G401 (cell line): Measurements from ENCODE around the gene C2CD2L. TPM values are rescaled to one million over a fixed set of nuclear protein-coding genes. Genes with fewer than 3 reads are reported as not detected.
"Not testable (repeated sequence)": the region's sequence is repeated elsewhere in the genome, so short reads cannot be mapped to it uniquely, and the experiment has no call there.

Experiments used
- DNase-seq: peaks from one replicate; pipeline ENCODE4 v3.0.0-alpha.2; 2015; ENCODE audit warnings: low spot score
- in situ Hi-C: cut with HindIII; loops from 2 replicates; pipeline ENCODE4 v1.10.0; 2016; ENCODE audit warnings: low sequenced_read_pairs, mixed read lengths
- total RNA-seq: library from RNA; depleted of rRNA; stranded (reverse); fragments of >200 nt; shearing (Covaris generic); gene quantifications from 2 replicates; pipeline ENCODE4 v1.2.3, GENCODE V29; 2014; rRNA removed

The C2CD2L gene
- 4.6 and 5.8 TPM in 2 replicates for total RNA-seq

- in situ Hi-C loops, result loop anchor here (10.0 to 25.0 kb wide), 2 partner anchors 92 to 205 kb away; partner anchors contain the start of genes MCAM, RPS25 and TRAPPC4
- DNase-seq, result peak; percentile 91
These were observed at the start of gene C2CD2L for GRCh38 chr11:119106564-119107537. Gene C2CD2L, plus strand, starts transcription at chr11:119107344. Its CDS starts 398 bp downstream, at chr11:119107742.

- DNase-seq, in situ Hi-C loops: not testable (repeated sequence)
These were observed 48.0 kb upstream of the C2CD2L start for GRCh38 chr11:119059128-119059527.

GRCh38 chr11:119061256-119061655 lies 45.9 kb upstream of the C2CD2L start:
- in situ Hi-C loops, result no loop called here

GRCh38 chr11:119062779-119063178 lies 44.4 kb upstream of the C2CD2L start:
- in situ Hi-C loops, result no loop called here
- no peak for DNase-seq

More at GRCh38 chr11:119061256-119061655, 45.9 kb upstream of the C2CD2L start:
- no peak for DNase-seq

- in situ Hi-C loops, result no loop called here
- DNase-seq, result peak; percentile 26
These were observed 41.8 kb upstream of the C2CD2L start for GRCh38 chr11:119065369-119065768.

DNA sequence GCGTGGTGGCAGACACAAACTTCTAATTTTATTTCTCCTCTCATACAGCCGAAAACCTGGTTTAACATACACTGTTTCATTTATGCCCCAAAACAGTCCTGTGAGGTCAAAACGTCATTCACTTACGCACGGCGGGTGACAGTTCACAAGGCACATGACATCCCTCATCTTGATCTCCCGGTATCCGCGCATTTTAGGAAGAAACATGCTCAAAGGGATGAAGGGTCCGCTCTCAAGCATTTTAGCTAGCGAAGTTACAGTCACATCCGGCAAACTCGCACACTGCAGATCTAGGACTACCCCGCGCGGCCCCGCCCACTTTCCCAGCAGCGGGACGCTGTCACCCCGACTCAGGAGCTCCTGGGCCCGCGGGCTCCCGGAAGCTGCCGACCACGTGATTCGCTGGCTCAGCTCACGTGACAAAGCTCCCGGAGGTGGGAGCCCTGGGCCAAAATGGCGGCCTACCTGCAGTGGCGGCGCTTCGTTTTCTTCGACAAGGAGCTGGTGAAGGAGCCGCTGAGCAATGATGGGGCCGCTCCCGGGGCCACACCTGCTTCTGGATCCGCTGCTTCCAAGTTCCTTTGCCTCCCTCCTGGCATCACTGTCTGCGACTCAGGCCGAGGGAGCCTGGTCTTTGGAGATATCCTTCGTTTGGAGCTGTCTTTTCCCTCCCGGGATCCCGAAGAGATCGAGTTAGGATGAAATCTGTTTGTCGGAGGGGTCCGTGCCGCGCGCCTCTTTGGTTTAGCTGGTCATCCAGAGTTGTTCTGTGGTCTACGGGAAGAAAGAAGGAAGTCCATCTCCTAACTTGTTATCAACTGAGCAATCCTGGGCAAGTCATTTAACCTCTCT lies 39.5 kb upstream of the C2CD2L start, which contains the start of gene VPS11:
TSS of gene VPS11 (plus strand) at position 448 of the 852 bp plus-strand sequence. CDS start at position 454, 6 bp downstream.
- peak; percentile 95 for DNase-seq
- in situ Hi-C loops, result no loop called here

DNA sequence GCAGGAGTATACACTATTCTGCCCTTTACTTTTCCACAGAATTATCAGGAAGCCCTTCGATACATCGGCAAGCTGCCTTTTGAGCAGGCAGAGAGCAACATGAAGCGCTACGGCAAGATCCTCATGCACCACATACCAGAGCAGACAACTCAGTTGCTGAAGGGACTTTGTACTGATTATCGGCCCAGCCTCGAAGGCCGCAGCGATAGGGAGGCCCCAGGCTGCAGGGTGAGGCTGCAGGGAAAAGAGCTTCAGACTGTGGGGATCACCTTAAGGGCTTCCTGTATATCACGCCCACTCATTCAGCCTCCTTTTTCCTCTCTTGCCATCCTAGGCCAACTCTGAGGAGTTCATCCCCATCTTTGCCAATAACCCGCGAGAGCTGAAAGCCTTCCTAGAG lies 29.3 kb upstream of the C2CD2L start:
- in situ Hi-C loops, result no loop called here
- no peak for DNase-seq

DNA sequence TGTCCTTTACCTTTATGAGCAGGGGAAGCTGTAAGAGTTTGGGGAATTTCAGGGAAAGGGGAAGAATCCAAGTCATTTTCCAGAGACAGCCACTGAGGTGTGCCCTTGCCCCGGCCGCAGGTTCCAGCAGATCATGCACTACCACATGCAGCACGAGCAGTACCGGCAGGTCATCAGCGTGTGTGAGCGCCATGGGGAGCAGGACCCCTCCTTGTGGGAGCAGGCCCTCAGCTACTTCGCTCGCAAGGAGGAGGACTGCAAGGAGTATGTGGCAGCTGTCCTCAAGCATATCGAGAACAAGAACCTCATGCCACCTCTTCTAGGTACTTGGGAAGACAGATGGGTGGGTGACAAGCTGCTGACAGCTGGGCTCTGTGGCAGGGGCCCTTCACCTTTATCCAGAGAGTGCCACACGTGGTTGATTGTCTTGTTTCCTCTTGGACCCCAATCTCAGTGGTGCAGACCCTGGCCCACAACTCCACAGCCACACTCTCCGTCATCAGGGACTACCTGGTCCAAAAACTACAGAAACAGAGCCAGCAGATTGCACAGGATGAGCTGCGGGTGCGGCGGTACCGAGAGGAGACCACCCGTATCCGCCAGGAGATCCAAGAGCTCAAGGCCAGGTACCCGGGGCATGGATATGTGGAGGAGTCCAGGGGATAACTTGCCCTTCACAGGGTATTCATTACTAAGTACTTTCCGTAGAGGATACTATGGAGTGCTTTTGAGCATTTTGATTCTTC lies 28.3 kb upstream of the C2CD2L start:
- in situ Hi-C loops, result no loop called here
- no peak for DNase-seq

DNA sequence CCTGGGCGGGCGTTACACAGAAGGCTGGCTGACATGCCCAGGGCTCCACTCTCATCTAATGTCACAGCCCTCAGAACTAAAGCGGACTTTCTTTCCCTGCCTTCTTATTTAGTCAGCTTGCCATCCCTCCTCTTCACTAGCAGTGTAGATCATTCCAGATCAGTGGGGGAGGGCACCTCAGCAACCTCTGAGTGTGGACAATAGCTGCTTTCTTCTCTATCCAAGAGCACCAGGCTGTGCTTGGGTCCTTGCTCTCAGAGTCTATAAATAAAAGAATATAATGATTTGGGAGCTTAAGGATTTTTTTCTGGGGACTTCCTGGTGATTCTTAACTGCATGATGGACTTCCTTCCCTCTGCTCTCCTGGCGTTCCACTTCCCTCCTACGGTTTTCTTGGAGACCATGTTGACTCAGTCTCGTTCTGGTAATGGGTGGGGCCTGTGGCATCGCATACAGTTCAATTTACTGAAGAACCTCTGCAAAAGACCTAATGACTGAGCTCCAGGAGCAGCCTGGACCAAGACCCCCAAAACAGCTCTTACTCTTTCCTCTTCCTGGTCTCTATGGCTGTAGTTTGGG lies 25.4 kb upstream of the C2CD2L start:
- in situ Hi-C loops, result no loop called here
- no peak for DNase-seq

GRCh38 chr11:119084663-119085436 lies 22.3 kb upstream of the C2CD2L start, which contains the start of gene HMBS:
Gene HMBS, plus strand, starts transcription at chr11:119084881. Its CDS starts 153 bp downstream, at chr11:119085034.
- in situ Hi-C loops, result no loop called here

DNA sequence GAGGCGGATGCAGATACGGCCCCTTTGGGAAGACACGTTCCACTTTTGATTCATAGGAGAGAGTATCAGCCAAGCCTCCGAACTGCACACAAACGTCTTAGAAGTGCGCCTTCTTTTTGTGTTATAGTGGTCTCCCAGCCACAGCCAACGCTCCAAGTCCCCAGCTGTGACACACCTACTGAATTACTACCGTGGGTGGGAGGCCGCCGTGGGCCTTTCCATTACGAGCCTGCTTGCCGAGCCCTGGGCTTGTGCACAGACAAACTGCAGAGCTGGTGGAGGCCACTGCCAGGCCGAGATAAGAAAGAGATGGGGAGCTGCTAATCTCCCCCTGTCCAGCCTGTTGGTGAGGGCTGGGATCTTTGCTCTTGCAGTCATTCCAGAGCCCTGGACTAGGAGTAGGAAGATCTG lies 21.7 kb upstream of the C2CD2L start:
- in situ Hi-C loops, result no loop called here

More at GRCh38 chr11:119084663-119085436, 22.3 kb upstream of the C2CD2L start, which contains the start of gene HMBS:
- DNase-seq, result peak; percentile 96

DNA sequence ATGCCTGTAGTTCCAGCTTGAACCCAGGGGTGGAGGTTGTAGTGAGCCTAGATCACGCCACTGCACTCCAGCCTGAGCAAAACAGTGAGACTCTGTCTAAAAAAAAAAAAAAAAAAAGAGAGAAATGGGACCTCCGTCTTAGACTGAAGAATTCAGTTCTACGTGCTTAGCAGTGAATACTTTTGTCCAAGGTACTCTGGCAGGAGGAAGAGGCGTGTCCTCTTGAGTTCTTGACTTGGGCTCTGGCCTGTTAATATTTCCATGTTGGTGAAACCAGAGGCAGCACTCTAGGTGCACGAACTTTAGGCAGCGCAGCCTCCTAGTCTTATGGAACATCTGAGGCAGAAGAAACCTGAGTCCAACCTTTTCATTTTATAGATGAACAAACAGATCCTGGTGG lies 20.0 kb upstream of the C2CD2L start:
- DNase-seq, result no peak
- in situ Hi-C loops, result no loop called here

More for the DNA sequence above, 21.7 kb upstream of the C2CD2L start:
- DNase-seq, result no peak

- in situ Hi-C loops, result no loop called here
- no peak for DNase-seq
These were observed 19.4 kb upstream of the C2CD2L start for GRCh38 chr11:119087747-119088241.

DNA sequence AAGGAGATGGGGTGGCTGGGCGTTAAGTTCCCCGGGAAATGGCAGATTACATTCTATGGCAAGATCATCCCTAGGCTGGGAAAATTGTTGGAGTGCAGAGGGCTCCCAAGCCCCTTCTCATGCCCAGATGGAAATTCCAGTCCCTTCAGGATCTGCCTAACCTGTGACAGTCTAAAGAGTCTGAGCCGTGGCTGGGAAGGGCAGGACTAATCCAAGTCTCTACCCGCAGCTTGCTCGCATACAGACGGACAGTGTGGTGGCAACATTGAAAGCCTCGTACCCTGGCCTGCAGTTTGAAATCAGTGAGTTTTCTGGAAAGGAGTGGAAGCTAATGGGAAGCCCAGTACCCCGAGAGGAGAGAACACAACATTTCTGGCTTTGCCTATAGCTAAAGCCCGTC lies 18.7 kb upstream of the C2CD2L start:
- in situ Hi-C loops, result no loop called here
- no peak for DNase-seq

GRCh38 chr11:119089319-119089718 lies 17.8 kb upstream of the C2CD2L start:
- in situ Hi-C loops, result no loop called here
- no peak for DNase-seq

- in situ Hi-C loops, result no loop called here
- no peak for DNase-seq
These were observed 16.0 kb upstream of the C2CD2L start for GRCh38 chr11:119091178-119091577.
